Mesothelial cell of epicardium (in vitro differentiated cells): ENCODE data around the gene WDR7. TPM values are rescaled to one million over a fixed set of nuclear protein-coding genes. Genes with fewer than 3 reads are reported as not detected.

Experiments used
- DNase-seq, 2 experiments: peaks; one replicate each; pipeline ENCODE4 v3.0.0; 2021; ENCODE audit warnings: low spot score in 2 of 2; ENCODE audit not compliant: unreplicated experiment in 2 of 2
- H3K27ac Mint-ChIP-seq: 2 replicates; pipeline ENCODE4 v1.8.0; 2021; ENCODE audit warnings: mixed read lengths
- H3K27me3 Mint-ChIP-seq: 2 replicates; pipeline ENCODE4 v1.8.0; 2021; ENCODE audit warnings: low read depth, mixed read lengths
- H3K36me3 Mint-ChIP-seq: 2 replicates; pipeline ENCODE4 v1.8.0; 2021; ENCODE audit warnings: mixed read lengths
- H3K4me1 Mint-ChIP-seq: 2 replicates; pipeline ENCODE4 v1.8.0; 2021; ENCODE audit warnings: mixed read lengths
- H3K4me3 Mint-ChIP-seq: 2 replicates; pipeline ENCODE4 v1.8.0; 2021; ENCODE audit warnings: mild to moderate bottlenecking, moderate library complexity, mixed read lengths
- H3K9me3 Mint-ChIP-seq: 2 replicates; pipeline ENCODE4 v1.8.0; 2021; ENCODE audit warnings: mixed read lengths
- total RNA-seq: library from RNA; stranded (reverse); gene quantifications from 3 replicates; pipeline ENCODE4 v1.2.1, GENCODE V29; 2021
- TF ChIP-seq, protein P1 (sequence below): fragments of 200-600 bp; sonication (generic); IDR thresholded peaks from one replicate; pipeline ENCODE4 v1.5.0; 2021; ENCODE audit warnings: antibody characterized with exemption; ENCODE audit not compliant: unreplicated experiment

The WDR7 gene
- total RNA-seq, 1 donor from 2014 or later, result 28.0 TPM

DNA sequence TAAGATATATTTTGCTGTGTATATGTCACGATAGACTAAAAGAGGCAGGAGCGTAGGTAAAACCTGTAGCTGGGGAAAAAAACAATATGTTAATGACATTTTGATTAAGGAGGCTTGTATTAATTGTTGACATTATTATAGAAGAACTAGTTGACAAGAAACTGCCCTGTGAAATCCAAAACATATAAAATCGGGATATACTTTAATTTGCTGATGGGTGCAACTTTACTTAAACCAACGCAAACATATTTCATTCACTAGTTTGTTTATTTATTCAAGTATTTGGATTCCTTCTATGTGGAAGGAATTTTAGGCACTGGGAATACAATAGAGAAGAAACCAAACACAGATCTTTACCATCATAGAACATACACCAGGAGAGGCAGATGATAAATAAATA lies 8.0 kb downstream of the WDR7 start:
- DNase-seq, result no peak
- TF ChIP-seq, protein P1, sequence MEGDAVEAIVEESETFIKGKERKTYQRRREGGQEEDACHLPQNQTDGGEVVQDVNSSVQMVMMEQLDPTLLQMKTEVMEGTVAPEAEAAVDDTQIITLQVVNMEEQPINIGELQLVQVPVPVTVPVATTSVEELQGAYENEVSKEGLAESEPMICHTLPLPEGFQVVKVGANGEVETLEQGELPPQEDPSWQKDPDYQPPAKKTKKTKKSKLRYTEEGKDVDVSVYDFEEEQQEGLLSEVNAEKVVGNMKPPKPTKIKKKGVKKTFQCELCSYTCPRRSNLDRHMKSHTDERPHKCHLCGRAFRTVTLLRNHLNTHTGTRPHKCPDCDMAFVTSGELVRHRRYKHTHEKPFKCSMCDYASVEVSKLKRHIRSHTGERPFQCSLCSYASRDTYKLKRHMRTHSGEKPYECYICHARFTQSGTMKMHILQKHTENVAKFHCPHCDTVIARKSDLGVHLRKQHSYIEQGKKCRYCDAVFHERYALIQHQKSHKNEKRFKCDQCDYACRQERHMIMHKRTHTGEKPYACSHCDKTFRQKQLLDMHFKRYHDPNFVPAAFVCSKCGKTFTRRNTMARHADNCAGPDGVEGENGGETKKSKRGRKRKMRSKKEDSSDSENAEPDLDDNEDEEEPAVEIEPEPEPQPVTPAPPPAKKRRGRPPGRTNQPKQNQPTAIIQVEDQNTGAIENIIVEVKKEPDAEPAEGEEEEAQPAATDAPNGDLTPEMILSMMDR, result no peak
- Mint-ChIP-seq H3K9me3 (peaks cover 12% of the 10 kb centered on the region), H3K36me3 (peaks cover 5% of the 10 kb centered on the region), H3K27ac (no peak overlapping the region), H3K4me1 (no peaks in the 10 kb centered on the region), H3K4me3 (no peak overlapping the region), H3K27me3 (no peaks in the 10 kb centered on the region)

DNA sequence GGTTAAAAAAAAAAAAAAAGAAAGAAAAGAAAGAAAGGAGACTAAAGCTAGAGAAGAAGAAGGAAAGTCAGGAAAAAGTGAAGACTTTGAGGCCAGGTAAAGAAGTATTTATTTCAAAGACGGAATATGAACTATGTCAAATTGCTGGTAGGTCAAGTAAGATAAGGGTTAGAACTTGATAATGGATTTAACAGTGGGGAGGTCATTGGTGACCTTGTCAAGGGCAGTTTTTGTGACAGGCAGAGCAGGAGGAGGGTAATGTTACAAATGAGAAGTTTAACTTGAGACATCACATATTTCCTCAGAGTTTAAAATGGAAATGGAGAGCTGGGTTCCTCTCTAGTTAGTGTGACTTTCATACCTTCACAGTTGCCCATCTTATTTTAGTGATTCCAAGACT lies 9.5 kb downstream of the WDR7 start:
- no peaks in the 10 kb centered on the region for H3K27me3 Mint-ChIP-seq
- no peak overlapping the region for H3K27ac Mint-ChIP-seq
- H3K4me1 Mint-ChIP-seq, result no peaks in the 10 kb centered on the region
- peaks cover 5% of the 10 kb centered on the region for H3K9me3 Mint-ChIP-seq
- DNase-seq, result no peak
- TF ChIP-seq, protein P1, result no peak
- no peak overlapping the region for H3K4me3 Mint-ChIP-seq
- peaks cover 5% of the 10 kb centered on the region for H3K36me3 Mint-ChIP-seq

DNA sequence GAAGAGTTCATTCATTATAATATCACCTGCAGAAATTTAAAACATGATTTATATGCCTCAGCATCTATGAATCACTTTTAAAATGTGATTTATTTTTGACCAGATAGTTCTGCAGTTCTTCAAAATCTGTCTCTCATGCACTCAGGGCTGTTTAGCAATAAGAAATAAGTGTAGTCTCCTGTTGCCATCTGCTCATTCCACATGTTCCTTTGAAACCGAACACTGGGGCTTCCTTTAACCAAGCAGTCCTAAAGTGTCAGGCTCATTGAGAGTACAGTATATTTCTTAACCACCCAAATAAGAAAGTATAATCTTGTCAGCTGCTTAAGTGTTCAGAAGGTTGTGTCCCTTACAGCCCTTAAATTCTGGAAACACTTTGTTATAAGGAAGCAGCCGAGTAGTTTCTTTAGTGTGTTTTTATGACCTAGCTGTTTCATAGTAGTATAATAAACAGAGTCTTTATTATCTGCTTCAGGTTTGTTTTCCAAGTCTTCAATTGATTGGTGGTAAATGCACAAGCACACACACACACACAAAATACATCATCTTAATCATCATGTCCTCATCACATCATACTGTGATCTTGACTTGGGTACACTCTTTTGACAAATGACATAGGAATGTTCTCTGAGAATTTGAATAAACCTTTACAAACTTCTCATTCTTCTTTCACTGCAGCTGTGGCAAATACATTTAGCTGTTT lies 10.4 kb downstream of the WDR7 start:
- Mint-ChIP-seq H3K36me3 (peaks cover 5% of the 10 kb centered on the region), H3K27ac (no peak overlapping the region), H3K4me1 (no peaks in the 10 kb centered on the region), H3K4me3 (no peak overlapping the region), H3K9me3 (peaks cover 5% of the 10 kb centered on the region), H3K27me3 (no peaks in the 10 kb centered on the region)
- no peak for DNase-seq
- TF ChIP-seq, protein P1, result no peak

DNA sequence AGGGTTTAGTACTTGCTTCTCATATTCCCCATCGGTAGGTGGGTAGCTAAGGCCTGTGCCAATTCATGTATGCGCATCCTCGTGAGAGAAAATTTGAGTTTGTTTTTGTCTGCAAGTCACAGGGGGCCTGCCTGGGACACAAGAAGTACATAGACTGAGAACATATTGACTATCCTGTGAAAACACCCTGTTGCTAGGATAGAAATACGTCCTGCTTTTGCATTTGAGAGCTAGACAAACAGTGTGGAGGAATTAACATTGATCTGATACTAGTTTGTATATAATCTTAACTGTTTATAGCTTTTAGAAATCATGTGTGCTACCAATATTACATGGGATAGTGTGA lies 10.9 kb downstream of the WDR7 start:
- TF ChIP-seq, protein P1, result no peak
- H3K4me1 Mint-ChIP-seq, result no peaks in the 10 kb centered on the region
- no peak overlapping the region for H3K27ac Mint-ChIP-seq

DNA sequence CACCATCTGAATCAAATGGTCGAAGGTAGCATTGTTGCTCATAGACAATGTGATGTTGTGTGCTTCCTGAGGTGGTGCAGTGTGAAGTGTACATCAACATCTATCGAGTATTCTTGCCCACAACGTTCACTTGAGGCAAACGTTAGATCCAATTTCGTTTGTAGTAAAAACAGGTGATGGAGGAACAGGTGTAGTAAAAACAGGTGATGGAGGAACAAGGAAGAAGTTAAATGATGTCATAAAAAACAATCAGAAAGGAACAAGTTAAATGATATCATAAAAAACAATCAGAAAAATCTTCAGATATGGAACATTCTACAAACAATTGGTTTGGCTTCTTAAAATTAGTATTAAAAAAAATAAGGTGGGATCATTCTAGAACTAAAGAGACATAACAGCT lies 11.3 kb downstream of the WDR7 start:
- no peak overlapping the region for H3K27ac Mint-ChIP-seq
- H3K27me3 Mint-ChIP-seq, result no peaks in the 10 kb centered on the region
- H3K36me3 Mint-ChIP-seq, result peaks cover 5% of the 10 kb centered on the region
- TF ChIP-seq, protein P1, result no peak
- H3K4me3 Mint-ChIP-seq, result no peak overlapping the region
- no peak for DNase-seq
- H3K9me3 Mint-ChIP-seq, result peaks cover 5% of the 10 kb centered on the region
- H3K4me1 Mint-ChIP-seq, result no peaks in the 10 kb centered on the region

More for the DNA sequence above, 10.9 kb downstream of the WDR7 start:
- peaks cover 5% of the 10 kb centered on the region for H3K9me3 Mint-ChIP-seq
- DNase-seq, result no peak
- no peak overlapping the region for H3K4me3 Mint-ChIP-seq
- peaks cover 5% of the 10 kb centered on the region for H3K36me3 Mint-ChIP-seq
- H3K27me3 Mint-ChIP-seq, result no peaks in the 10 kb centered on the region

DNA sequence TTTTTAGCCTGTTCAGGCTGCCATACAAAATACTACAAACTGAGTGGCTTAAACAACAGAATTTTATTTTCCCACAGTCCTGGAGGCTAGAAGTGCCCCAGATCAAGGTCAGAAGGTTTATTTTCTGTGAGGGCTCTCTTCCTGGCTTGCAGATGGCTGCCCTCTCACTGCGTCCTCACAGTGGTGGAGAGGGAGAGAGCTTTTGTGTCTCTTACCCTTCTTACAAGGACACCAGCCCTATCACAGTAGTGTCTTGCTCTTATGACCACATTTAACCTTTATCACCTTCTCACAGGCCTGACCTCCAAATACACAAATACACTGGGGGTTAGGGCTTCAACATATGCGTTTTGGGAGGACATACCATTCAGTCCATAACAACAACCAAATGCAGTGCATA lies 11.7 kb downstream of the WDR7 start:
- Mint-ChIP-seq H3K27me3 (no peaks in the 10 kb centered on the region), H3K36me3 (peaks cover 4% of the 10 kb centered on the region), H3K27ac (no peak overlapping the region), H3K9me3 (peaks cover 5% of the 10 kb centered on the region), H3K4me3 (no peak overlapping the region), H3K4me1 (no peaks in the 10 kb centered on the region)
- no peak for DNase-seq
- TF ChIP-seq, protein P1, result no peak
